NB4 (cell line): Measurements from ENCODE around the gene CNN2.

Source experiments
- DNase-seq: peaks from one replicate; pipeline ENCODE4 v3.0.0; 2010; ENCODE audit warnings: low read depth
- H3K4me3 ChIP-seq: one replicate; pipeline ENCODE4 v1.5.1; 2011; ENCODE audit warnings: mild to moderate bottlenecking, low read depth, low read length, moderate library complexity
- CTCF ChIP-seq: IDR thresholded peaks from one replicate; pipeline ENCODE4 v1.5.1; 2012; ENCODE audit warnings: low read depth, low read length
- MYC ChIP-seq: IDR thresholded peaks from 2 replicates; pipeline ENCODE4 v1.6.1; 2011; ENCODE audit warnings: low read depth, low read length
- POLR2A ChIP-seq: IDR thresholded peaks from 2 replicates; pipeline ENCODE4 v1.6.1; 2011; ENCODE audit warnings: mild to moderate bottlenecking; ENCODE audit not compliant: insufficient read length; ENCODE audit errors: extremely low read depth
- TF ChIP-seq, protein P1 (sequence below): IDR thresholded peaks from 2 replicates; pipeline ENCODE4 v1.6.1; 2011; ENCODE audit warnings: low read depth, low read length

Gene CNN2

DNA sequence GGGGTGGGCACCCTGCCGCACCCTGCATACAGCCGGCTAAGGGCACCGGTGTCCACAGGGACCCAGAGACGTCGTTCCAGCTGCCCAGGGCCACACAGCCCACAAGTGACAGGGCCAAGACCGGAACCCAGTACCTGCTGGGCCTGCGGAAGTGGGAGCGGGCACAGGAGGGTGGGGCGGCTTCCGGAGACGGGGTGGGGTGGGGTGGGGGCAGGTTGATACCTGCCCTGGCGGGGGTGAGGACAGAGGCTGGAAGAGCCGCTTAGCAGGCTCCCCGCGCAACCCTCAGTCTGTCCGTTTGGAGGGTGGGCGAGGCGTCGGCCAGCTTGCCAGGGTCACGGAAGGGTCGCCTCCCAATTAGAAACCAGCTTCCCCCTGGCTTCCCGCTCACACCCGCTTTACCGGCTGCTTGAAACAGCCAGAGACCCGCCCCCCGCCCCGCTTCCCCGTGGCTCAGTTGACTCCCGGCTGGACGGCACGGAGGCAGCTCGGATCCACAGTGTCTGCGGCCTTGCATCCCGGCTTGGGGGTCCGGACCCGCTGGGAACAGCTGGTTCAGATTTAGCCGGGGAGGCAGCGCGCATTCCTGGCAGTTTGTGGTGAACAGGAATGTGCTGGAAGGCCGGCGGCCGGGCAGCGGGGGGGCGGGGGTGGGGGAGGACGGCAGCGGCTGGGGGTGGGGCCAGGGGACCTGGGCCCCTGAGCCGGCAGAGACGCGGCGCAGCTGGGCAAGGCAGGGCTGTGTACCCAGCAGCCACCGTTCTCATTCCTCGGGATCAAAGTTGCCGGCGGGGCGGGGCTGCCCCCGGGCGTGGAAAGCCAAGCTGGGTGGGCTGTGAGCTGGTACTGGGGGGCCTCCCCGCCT lies 1.9 kb downstream of the CNN2 start:
- TF ChIP-seq CTCF (no peak), POLR2A (no peak), MYC (no peak)
- TF ChIP-seq, protein P1, sequence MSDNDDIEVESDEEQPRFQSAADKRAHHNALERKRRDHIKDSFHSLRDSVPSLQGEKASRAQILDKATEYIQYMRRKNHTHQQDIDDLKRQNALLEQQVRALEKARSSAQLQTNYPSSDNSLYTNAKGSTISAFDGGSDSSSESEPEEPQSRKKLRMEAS: no peak
- peak; percentile 76 for DNase-seq

DNA sequence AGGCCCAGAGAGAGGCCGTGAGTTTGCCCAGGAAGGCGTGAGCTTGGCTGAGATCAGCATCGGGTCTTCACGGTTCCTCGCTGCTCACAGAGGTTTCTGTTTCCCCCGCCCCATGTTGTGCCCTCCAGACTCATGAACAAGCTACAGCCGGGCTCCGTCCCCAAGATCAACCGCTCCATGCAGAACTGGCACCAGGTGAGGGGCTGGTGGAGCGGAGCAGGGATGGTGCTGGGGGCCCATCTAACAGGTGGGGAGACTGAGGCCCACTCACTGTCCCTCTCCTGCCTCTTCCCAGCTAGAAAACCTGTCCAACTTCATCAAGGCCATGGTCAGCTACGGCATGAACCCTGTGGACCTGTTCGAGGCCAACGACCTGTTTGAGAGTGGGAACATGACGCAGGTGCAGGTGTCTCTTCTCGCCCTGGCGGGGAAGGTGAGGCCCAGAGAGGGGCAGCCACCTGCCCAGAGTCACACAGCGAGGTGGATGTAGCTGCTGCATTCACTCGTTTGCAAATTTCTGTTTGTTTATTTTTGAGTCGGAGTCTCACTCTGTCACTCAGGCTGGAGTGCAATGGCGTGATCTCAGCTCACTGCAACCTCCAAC lies 6.0 kb downstream of the CNN2 start:
- TF ChIP-seq MYC (no peak), POLR2A (no peak), CTCF (no peak)
- TF ChIP-seq, protein P1: no peak
- DNase-seq: no peak
- no peak overlapping the region for H3K4me3 ChIP-seq

More for the DNA sequence above, 1.9 kb downstream of the CNN2 start:
- H3K4me3 ChIP-seq: peak overlapping the region; percentile 68

GRCh38 chr19:1035998-1036621 lies 9.7 kb downstream of the CNN2 start:
- H3K4me3 ChIP-seq: no peak overlapping the region
- DNase-seq: peak; percentile 23
- TF ChIP-seq POLR2A (no peak), CTCF (peak; percentile 7)

DNA sequence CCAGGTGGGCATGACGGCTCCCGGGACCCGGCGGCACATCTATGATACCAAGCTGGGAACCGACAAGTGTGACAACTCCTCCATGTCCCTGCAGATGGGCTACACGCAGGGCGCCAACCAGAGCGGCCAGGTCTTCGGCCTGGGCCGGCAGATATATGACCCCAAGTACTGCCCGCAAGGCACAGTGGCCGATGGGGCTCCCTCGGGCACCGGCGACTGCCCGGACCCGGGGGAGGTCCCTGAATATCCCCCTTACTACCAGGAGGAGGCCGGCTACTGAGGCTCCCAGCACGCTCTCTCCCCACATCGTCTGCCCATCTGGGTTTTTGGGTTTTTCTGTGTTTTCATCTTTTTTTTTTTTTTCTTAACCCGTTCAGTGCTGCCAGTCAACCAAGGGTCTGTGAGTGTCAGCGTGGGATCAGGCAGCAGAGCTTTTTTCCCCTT lies 11.2 kb downstream of the CNN2 start:
- TF ChIP-seq, protein P1: no peak
- no peak for TF ChIP-seq CTCF
- DNase-seq: no peak
- H3K4me3 ChIP-seq: no peak overlapping the region

DNA sequence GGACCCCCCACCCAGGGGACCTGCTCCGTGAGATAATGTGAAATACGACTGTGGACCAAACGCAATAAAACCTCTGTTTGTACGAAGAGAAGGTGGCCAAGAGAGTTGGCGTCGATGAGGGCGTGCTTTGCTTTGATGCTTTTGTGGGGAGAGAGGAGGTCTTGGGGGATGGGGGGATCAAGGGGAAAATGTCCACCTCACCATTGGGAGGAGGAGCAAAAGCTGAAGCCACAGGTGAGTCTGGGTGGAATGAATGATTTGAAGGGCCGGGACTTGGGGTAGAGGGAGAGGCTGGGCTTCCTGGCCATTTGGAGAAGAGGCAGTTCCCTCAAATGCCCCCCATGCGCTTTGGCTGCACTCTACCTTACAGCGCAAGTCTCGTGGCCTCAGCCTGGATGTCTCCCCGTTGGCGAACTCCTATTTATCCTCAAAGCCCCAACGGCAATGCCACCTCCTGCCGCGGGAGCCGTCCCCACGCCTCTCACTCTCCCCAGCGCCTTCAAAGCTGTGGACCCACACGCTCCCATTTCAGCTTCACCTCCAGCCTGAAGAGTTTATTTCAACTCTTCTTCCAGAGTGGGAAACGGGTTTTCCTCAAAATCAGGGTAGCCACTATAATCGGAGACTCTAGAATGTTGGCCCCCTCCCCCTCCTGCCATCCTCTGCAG lies 12.7 kb downstream of the CNN2 start:
- H3K4me3 ChIP-seq: no peak overlapping the region
- TF ChIP-seq CTCF (no peak), MYC (no peak), POLR2A (no peak)
- TF ChIP-seq, protein P1: no peak
- DNase-seq: no peak
